ENCODE data around the gene GAB2.

- TF ChIP-seq, protein P1, sequence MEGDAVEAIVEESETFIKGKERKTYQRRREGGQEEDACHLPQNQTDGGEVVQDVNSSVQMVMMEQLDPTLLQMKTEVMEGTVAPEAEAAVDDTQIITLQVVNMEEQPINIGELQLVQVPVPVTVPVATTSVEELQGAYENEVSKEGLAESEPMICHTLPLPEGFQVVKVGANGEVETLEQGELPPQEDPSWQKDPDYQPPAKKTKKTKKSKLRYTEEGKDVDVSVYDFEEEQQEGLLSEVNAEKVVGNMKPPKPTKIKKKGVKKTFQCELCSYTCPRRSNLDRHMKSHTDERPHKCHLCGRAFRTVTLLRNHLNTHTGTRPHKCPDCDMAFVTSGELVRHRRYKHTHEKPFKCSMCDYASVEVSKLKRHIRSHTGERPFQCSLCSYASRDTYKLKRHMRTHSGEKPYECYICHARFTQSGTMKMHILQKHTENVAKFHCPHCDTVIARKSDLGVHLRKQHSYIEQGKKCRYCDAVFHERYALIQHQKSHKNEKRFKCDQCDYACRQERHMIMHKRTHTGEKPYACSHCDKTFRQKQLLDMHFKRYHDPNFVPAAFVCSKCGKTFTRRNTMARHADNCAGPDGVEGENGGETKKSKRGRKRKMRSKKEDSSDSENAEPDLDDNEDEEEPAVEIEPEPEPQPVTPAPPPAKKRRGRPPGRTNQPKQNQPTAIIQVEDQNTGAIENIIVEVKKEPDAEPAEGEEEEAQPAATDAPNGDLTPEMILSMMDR (IDR thresholded peaks at IDR 0.05) = no peak
- TF ChIP-seq POLR2A (IDR thresholded peaks at IDR 0.05) = no peak
These were observed 17.5 kb downstream of the GAB2 start for GRCh38 chr11:78400116-78400515.
